Measurements from ENCODE around the gene KLHL35. TPM values are rescaled to one million over a fixed set of nuclear protein-coding genes. Genes with fewer than 3 reads are reported as not detected.

The KLHL35 gene
- total and polyA plus RNA-seq, 4 donors = 0.62 to 2.4 (median 1.7) TPM

- ATAC-seq (ENCODE audit: insufficient read depth, low FRiP score) = no peak
- peaks cover 0 to 27% (median 23%) of the 10 kb centered on the region in 3 donors for H3K27me3 ChIP-seq (ENCODE audit: control insufficient read depth in 3 of 3, insufficient read depth in 3 of 3, low read length in 2 of 3)
- H3K9ac ChIP-seq (ENCODE audit: insufficient read depth in 1 of 2, low read length in 2 of 2) = no peak overlapping the region
- no peak overlapping the region for H3K27ac ChIP-seq (ENCODE audit: low read depth in 1 of 2, low read length in 1 of 2)
- H3K4me3 ChIP-seq = no peak overlapping the region
- H3K9me3 ChIP-seq (ENCODE audit: control insufficient read depth in 4 of 4, insufficient read depth in 3 of 4, low read length in 3 of 4) = no peaks in the 10 kb centered on the region
- no peak for TF ChIP-seq CTCF (IDR thresholded peaks at IDR 0.05; ENCODE audit: control extremely low read depth, extremely low read depth)
- 90 to 91% methylated on average over 9 of the region's 9 CpGs for WGBS, 2 donors
- no peaks in the 10 kb centered on the region for H3K36me3 ChIP-seq (ENCODE audit: control insufficient read depth in 4 of 4, insufficient read depth in 4 of 4, low read length in 4 of 4)
- H3K4me1 ChIP-seq (ENCODE audit: control insufficient read depth in 5 of 5, insufficient read depth in 5 of 5, low read length in 5 of 5) = peaks cover 0 to 5% (median 1%) of the 10 kb centered on the region in 5 donors
- no peak for DNase-seq
Observed at GRCh38 chr11:75435571-75435925, 2.5 kb upstream of the KLHL35 start.

GRCh38 chr11:75434886-75435570 lies 2.0 kb upstream of the KLHL35 start:
- TF ChIP-seq CTCF (IDR thresholded peaks at IDR 0.05; ENCODE audit: control extremely low read depth, extremely low read depth) = no peak
- Histone ChIP-seq H3K9ac (ENCODE audit: insufficient read depth in 1 of 2, low read length in 2 of 2) (no peak overlapping the region), H3K36me3 (ENCODE audit: control insufficient read depth in 4 of 4, insufficient read depth in 4 of 4, low read length in 4 of 4) (no peaks in the 10 kb centered on the region), H3K4me3 (no peak overlapping the region), H3K4me1 (ENCODE audit: control insufficient read depth in 5 of 5, insufficient read depth in 5 of 5, low read length in 5 of 5) (peaks cover 0 to 7% (median 6%) of the 10 kb centered on the region in 5 donors), H3K9me3 (ENCODE audit: control insufficient read depth in 4 of 4, insufficient read depth in 3 of 4, low read length in 3 of 4) (no peaks in the 10 kb centered on the region), H3K27ac (ENCODE audit: low read depth in 1 of 2, low read length in 1 of 2) (no peak overlapping the region), H3K27me3 (ENCODE audit: control insufficient read depth in 3 of 3, insufficient read depth in 3 of 3, low read length in 2 of 3) (peaks cover 0 to 29% (median 25%) of the 10 kb centered on the region in 3 donors)
- ATAC-seq (ENCODE audit: insufficient read depth, low FRiP score) = no peak
- DNase-seq = no peak
- WGBS, 2 donors = 89 to 90% methylated on average over 12 of the region's 12 CpGs

GRCh38 chr11:75434051-75434450 lies 1.0 kb upstream of the KLHL35 start:
- Histone ChIP-seq H3K36me3 (ENCODE audit: control insufficient read depth in 4 of 4, insufficient read depth in 4 of 4, low read length in 4 of 4) (no peaks in the 10 kb centered on the region), H3K4me3 (no peak overlapping the region), H3K9ac (ENCODE audit: insufficient read depth in 1 of 2, low read length in 2 of 2) (no peak overlapping the region), H3K4me1 (ENCODE audit: control insufficient read depth in 5 of 5, insufficient read depth in 5 of 5, low read length in 5 of 5) (peaks cover 0 to 11% (median 6%) of the 10 kb centered on the region in 5 donors), H3K9me3 (ENCODE audit: control insufficient read depth in 4 of 4, insufficient read depth in 3 of 4, low read length in 3 of 4) (peaks cover 0 to 6% (median 2%) of the 10 kb centered on the region in 4 donors), H3K27me3 (ENCODE audit: control insufficient read depth in 3 of 3, insufficient read depth in 3 of 3, low read length in 2 of 3) (peaks cover 0 to 33% (median 31%) of the 10 kb centered on the region in 3 donors), H3K27ac (ENCODE audit: low read depth in 1 of 2, low read length in 1 of 2) (no peak overlapping the region)
- ATAC-seq (ENCODE audit: insufficient read depth, low FRiP score) = no peak
- no peak for DNase-seq
- 93 to 95% methylated on average over 4 of the region's 4 CpGs for WGBS, 2 donors
- TF ChIP-seq CTCF (IDR thresholded peaks at IDR 0.05; ENCODE audit: control extremely low read depth, extremely low read depth) = no peak
